Suppressor macrophage treated with lipopolysaccharide for 4 hours (primary cell): ENCODE measurements around the gene VPS25.
"Not testable (repeated sequence)": the region's sequence is repeated elsewhere in the genome, so short reads cannot be mapped to it uniquely, and the experiment has no call there.

Experiments used
- DNase-seq: peaks from one replicate; pipeline ENCODE4 v3.0.0-alpha.2; 2020

Gene VPS25

GRCh38 chr17:42769964-42770363 is 3.3 kb upstream of the VPS25 start:
- not testable (repeated sequence) for DNase-seq

DNA sequence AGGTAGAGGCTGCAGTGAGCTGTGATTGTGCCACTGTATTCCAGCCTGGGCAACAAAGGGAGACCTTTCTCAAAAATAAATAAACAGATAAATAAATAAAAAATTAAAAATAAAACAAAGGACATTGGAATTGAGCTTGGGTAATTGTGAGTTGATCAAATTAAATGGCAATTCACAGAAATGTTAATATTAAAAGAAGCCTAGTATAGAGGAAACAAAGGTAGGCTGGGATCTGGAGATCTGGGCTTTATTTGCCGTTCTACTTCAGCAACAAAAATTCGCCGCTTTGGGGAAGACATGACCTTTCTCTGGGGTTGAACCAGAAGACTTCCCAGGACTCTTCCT is 332 bp upstream of the VPS25 start:
- DNase-seq = no peak

DNA sequence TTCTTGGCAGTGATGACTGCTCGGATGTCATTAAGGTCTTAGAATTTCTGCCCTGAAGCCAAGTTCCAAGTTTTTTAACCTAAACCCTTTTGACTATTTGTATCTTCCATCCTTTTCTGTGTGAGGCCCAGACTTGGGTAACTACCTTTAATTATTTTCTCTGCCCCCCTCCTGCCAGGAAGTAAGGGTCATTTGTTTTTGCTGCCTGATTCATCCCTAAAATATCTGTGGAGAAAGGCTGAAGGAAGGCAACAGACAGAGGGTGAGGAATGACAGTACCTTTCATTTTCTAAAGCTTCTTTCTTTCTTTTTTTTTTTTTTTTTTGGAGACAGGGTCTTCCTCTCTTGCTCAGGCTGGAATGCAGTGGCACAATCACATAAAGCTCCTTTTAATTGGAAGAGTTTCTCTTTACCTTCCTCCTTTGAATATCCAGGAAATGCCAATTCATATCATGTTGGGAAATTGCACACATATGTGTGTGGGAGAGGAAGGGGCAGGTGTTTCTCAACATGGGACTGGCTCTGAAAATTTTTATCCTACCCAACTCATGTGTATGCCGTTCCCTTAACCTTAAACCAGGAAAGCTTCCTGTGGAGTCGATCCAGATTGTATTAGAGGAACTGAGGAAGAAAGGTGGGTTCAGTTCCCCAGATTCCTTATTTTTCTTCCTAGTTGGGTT is 957 bp downstream of the VPS25 start:
- no peak for DNase-seq

DNA sequence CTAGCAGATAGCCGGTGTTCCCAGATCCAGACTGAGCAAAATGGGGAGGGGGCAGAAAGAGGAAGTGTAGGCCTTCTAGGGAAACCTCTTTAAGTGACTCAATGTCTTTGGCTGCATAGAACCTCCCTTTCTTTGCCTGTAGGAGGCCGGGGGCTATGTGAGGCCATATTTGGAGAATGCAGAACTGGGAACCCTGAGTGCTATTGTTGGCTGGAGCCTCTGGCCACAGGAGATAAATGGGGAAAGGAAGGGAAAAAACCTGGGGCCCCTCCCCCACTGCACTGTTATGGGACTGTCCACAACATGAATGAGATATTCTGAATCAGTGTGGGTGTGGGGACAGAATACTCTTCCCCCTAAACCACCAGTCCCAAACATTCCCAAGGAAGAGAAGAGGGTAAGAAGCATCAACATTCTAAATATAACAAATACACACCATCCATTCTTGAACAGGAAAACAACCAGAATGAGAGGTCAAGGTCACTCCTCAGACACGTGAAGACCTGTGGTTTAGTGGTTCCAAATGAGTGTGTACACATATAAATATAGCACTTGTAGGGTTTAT is 2.4 kb downstream of the VPS25 start:
- DNase-seq = peak; percentile 86

- no peak for DNase-seq
Measured at GRCh38 chr17:42778570-42778969, 5.3 kb downstream of the VPS25 start.

DNA sequence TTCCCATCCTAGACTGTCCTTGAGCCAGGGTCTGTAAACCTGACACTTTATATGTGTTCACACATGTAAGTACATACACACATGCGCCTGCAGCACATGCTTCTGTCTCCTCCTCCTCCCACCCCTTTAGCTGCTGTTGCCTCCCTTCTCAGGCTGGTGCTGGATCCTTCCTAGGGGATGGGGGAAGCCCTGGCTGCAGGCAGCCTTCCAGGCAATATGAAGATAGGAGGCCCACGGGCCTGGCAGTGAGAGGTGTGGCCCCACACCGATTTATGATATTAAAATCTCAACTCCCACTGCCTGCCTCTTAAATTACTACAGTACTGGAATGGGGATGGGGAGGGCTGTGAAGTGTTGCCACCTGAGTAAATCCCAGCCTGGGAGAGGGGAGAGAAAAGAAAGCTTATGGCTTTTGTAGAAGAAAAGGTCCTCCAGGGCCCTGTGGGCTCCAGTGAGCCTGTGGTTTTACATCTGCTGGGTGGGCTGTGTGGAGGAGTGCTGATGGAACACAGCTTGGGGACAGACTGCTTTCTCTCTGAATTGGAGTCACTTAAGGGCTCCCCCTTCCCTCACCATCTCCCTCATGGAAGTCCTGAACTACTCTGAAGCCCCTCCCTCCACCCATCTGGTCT is 6.2 kb downstream of the VPS25 start:
- DNase-seq = no peak

- no peak for DNase-seq
Measured at GRCh38 chr17:42779936-42780850, 6.9 kb downstream of the VPS25 start, which contains the start of gene WNK4. Gene WNK4 (plus strand): TSS chr17:42780610. CDS start chr17:42780699, 89 bp downstream.

GRCh38 chr17:42780851-42781638 is 7.8 kb downstream of the VPS25 start:
- no peak for DNase-seq

DNA sequence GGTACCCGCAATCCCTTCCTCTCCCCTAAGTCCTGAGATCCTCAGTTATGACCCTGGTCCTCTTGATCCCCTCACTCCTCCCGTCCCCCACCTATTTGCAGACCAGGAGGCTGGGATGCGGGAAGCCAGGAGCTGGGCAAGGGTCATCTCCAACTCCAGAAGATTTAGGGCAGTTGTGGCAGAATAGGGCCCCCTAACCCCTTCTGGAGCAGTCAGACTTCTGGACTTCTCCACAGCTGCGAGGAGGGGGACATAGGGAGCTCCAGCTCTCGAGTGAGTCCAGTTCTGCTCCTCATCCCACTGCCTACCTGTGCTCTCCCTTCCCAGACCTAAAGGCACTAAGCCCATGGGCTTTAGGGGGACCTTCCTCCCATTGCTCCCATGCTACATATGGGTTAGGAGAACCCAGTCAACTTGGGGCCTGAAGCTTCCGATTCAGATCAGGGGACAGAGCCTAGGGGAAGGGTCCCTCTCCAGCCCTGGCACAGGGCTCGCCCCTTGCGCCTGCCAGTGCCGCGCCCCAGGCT is 8.5 kb downstream of the VPS25 start:
- no peak for DNase-seq

GRCh38 chr17:42782166-42783061 is 9.2 kb downstream of the VPS25 start:
- no peak for DNase-seq

DNA sequence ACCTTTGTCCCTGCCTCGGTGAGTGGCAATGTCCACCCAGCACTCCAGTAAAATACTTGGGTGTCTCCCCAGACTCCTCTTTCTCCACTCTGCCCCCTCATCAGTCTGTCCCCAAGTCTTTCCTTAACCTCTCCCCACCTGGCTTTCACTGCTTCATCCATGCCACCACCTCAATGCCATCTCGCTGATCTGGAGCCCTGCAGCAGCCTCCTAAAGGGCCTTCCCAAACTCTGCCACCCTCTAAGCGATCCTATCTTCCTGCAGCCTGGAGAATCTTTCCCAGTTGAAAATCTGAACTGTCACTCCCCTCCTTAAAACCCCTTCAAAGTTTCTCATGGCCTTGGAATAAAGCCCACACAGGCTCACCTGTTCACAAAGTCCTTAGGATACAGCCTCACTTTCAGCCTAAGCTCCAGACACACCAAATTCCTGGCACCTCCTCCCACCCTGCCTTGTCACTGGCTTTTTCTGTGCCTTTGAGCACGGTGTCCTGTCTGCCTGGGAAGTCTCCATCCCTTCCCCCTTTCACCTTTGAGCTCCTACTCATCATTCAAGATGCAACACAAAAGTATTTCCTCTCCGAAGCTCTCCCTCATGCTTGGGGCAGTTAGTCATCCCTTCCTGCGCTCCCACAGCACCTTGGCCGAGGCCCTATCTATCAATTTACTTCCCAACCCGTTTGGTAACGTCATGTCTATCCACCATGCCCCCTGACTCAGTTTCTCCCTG is 10.0 kb downstream of the VPS25 start:
- DNase-seq = no peak

DNA sequence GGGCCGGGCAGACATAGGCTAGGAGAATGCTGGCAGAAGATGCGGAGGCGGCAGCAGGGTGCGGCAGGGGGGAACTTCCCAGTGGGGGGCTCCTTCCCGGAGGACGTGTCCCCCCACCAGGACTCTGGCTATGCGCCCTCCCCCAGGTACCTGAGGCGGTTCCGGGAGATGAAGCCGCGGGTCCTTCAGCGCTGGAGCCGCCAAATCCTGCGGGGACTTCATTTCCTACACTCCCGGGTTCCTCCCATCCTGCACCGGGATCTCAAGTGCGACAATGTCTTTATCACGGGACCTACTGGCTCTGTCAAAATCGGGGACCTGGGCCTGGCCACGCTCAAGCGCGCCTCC is 10.5 kb downstream of the VPS25 start:
- DNase-seq = no peak

DNA sequence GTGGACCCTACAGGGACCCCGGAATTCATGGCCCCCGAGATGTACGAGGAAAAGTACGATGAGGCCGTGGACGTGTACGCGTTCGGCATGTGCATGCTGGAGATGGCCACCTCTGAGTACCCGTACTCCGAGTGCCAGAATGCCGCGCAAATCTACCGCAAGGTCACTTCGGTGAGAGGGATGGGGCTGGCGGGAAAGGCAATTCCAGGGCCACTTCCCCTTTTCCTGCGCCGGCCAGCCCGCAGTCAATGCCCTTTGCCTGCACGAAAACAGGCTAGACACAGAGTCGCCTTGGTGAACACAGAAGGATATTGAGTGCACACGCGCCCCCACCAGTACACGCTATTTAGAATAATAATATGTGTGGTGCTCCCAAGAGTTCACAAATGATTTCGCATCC is 11.2 kb downstream of the VPS25 start:
- peak; percentile 43 for DNase-seq

DNA sequence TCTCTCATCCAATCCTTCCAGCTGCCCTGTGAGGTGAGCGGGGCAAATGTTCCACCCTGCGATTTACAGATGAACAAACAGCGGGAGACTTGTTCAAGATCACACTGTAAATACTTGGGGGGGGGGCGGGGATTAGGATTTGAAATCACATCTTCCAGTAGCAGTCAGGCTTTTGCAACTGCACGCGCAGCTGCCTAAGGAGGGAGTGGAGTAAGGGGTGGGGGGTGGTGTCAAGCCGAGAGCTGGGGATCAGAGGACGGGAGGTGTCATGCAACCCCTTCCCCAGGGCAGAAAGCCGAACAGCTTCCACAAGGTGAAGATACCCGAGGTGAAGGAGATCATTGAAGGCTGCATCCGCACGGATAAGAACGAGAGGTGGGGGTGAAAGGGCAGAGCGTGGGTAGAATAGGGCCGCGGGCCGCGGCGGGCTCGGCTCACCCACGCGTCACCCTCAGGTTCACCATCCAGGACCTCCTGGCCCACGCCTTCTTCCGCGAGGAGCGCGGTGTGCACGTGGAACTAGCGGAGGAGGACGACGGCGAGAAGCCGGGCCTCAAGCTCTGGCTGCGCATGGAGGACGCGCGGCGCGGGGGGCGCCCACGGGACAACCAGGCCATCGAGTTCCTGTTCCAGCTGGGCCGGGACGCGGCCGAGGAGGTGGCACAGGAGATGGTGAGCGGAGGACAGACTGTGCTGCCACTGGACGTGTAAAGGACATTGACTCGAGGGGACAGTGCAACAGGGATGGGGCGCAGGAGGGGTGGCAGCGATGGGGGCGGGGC is 11.8 kb downstream of the VPS25 start:
- DNase-seq = no peak

DNA sequence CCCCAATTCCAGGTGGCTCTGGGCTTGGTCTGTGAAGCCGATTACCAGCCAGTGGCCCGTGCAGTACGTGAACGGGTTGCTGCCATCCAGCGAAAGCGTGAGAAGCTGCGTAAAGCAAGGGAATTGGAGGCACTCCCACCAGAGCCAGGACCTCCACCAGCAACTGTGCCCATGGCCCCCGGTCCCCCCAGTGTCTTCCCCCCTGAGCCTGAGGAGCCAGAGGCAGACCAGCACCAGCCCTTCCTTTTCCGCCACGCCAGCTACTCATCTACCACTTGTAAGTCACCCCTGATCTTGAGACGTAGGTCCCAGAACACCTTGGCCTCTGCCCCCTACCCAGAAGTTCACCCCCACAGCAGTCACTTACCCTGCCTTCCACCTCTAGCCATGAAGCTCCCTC is 14.0 kb downstream of the VPS25 start:
- DNase-seq = no peak

DNA sequence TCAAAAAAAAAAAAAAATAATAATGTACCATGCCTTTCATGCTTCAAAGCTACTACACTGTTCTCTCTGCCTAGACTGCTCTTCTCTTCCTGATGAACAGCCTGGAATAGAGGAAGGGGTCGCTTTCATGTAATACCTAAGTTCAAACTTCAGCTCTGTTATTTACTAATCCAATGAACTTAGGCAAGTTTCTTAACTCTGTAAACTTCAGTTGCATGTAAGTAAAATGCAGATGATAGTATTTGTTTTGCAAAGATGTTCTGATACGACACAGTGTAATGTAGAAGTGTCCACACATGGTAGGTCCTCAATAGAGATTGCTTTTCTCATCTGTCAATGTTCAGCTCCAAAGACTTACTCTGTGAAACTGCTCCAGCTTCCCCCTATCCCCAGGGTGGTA is 18.7 kb downstream of the VPS25 start:
- no peak for DNase-seq

DNA sequence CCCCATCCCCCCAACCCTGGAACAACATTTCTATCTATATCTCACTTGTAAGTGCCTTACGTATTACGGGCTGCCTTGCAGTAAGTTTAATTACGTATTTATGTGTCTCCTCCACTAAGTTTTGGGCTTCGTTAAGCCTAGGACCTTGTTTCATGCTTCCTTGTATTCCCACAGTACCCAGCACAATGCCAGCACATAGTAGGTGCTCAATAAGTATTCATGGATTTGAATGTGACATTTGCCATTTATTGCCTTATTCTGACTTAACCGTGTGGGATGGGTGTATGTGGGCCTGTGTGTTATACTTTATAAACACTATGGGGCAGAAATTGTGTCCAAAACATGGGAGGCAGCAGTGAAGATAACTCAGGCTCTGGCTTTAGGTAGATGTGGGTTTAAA is 19.3 kb downstream of the VPS25 start:
- DNase-seq = no peak

- DNase-seq = no peak
Measured at GRCh38 chr17:42795061-42795460, 21.8 kb downstream of the VPS25 start.

DNA sequence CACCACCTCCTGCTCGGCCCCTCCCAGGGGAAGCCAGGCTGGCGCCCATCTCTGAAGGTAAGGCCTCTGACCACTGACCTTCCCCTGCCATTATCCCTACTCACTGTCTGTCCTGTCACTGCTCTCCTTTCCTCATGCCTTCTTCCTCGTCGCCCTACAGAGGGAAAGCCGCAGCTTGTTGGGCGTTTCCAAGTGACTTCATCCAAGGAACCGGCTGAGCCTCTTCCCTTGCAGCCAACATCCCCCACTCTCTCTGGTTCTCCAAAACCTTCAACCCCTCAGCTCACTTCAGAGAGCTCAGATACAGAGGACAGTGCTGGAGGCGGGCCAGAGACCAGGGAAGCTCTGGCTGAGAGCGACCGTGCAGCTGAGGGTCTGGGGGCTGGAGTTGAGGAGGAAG is 22.2 kb downstream of the VPS25 start:
- no peak for DNase-seq
